Measurements from ENCODE around the gene NELL1. TPM values are rescaled to one million over a fixed set of nuclear protein-coding genes. Genes with fewer than 3 reads are reported as not detected.

Gene NELL1
- total RNA-seq, 3 donors from 2014 or later (not counting 1 experiment from before 2014, with no cell fraction given): not detected

DNA sequence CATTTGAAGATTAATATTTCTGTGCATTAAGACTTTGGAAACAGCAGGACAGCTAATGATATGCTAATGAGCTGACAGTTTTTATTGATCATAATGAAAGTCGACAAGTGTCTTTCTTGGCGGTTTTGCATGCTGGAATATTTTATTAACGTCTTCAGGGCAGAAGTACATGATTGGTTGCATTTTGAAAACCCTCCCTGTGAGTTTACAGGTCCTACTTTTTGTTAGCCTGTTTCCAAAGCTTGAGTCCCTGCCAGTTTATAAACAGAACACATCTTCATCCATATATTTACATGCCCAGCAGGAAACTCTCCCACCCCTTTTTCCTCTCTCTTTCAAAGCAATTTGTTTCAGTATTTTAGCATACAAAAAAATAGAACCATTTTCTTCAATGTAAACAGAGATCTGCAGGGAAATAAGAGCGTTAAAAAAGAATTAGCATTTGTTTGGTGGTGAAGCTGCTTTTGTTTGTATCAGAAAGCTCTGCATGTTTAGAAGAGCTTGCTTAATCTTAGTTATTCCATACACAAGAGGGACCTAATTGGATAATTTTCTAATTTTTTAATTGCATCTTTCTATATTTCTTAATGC is 243.6 kb downstream of the NELL1 start:
- H3K4me3 ChIP-seq (ENCODE audit: low read length): no peak overlapping the region
- H3K9me3 ChIP-seq (ENCODE audit: control insufficient read depth, insufficient read depth, low read length): no peaks in the 10 kb centered on the region
- intact Hi-C loops (cut with micrococcal nuclease): no loop called here
- no peak overlapping the region for H3K27ac Mint-ChIP-seq
- H3K27me3 ChIP-seq (ENCODE audit: control insufficient read depth, insufficient read depth, low read length): no peaks in the 10 kb centered on the region
- peaks cover 5 to 11% of the 10 kb centered on the region in 2 donors for H3K9me3 Mint-ChIP-seq
- DNase-seq (no peak), ATAC-seq (no peak)
- no peaks in the 10 kb centered on the region for H3K36me3 Mint-ChIP-seq
- TF ChIP-seq, protein P1, sequence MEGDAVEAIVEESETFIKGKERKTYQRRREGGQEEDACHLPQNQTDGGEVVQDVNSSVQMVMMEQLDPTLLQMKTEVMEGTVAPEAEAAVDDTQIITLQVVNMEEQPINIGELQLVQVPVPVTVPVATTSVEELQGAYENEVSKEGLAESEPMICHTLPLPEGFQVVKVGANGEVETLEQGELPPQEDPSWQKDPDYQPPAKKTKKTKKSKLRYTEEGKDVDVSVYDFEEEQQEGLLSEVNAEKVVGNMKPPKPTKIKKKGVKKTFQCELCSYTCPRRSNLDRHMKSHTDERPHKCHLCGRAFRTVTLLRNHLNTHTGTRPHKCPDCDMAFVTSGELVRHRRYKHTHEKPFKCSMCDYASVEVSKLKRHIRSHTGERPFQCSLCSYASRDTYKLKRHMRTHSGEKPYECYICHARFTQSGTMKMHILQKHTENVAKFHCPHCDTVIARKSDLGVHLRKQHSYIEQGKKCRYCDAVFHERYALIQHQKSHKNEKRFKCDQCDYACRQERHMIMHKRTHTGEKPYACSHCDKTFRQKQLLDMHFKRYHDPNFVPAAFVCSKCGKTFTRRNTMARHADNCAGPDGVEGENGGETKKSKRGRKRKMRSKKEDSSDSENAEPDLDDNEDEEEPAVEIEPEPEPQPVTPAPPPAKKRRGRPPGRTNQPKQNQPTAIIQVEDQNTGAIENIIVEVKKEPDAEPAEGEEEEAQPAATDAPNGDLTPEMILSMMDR (IDR thresholded peaks at IDR 0.05): no peak
- H3K4me1 ChIP-seq (ENCODE audit: control insufficient read depth, insufficient read depth, low read length): no peaks in the 10 kb centered on the region
- no peaks in the 10 kb centered on the region for H3K36me3 ChIP-seq (ENCODE audit: control insufficient read depth, insufficient read depth, low read length)
- no peaks in the 10 kb centered on the region for H3K4me1 Mint-ChIP-seq
- H3K4me3 Mint-ChIP-seq: no peak overlapping the region
- no peaks in the 10 kb centered on the region for H3K27me3 Mint-ChIP-seq (ENCODE audit: low read depth in 2 of 2)
- no peak overlapping the region for H3K27ac ChIP-seq (ENCODE audit: low read length)
- 23% methylated on average over 3 of the region's 4 CpGs for WGBS (ENCODE audit: insufficient coverage)

DNA sequence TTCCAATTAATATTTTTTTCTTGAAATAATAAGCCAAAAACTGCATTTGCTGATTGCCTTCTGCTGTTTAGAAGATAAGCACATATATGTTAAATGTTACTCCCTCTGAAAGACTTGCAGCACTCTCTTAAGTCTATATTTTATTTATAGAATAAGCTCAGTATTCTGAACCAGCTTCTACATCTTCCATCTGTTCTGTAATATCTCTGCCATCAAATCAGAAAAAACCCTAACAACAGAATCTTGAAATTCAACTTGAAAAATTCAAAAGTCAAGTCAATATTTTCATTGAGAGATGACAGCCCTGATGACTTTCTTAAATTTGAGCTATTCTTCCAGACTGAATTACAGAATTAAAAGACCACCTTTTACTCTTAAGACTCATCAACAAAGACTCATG is 247.9 kb downstream of the NELL1 start:
- Mint-ChIP-seq H3K4me1 (no peaks in the 10 kb centered on the region), H3K27me3 (ENCODE audit: low read depth in 2 of 2) (no peaks in the 10 kb centered on the region), H3K9me3 (peaks cover 5 to 11% of the 10 kb centered on the region in 2 donors), H3K27ac (no peak overlapping the region), H3K4me3 (no peak overlapping the region), H3K36me3 (no peaks in the 10 kb centered on the region)
- no peaks in the 10 kb centered on the region for H3K4me1 ChIP-seq (ENCODE audit: control insufficient read depth, insufficient read depth, low read length)
- ATAC-seq (no peak), DNase-seq (no peak)
- H3K4me3 ChIP-seq (ENCODE audit: low read length): no peak overlapping the region
- TF ChIP-seq, protein P1 (IDR thresholded peaks at IDR 0.05): no peak
- no peaks in the 10 kb centered on the region for H3K36me3 ChIP-seq (ENCODE audit: control insufficient read depth, insufficient read depth, low read length)
- H3K27me3 ChIP-seq (ENCODE audit: control insufficient read depth, insufficient read depth, low read length): no peaks in the 10 kb centered on the region
- intact Hi-C loops (cut with micrococcal nuclease): no loop called here
- no peaks in the 10 kb centered on the region for H3K9me3 ChIP-seq (ENCODE audit: control insufficient read depth, insufficient read depth, low read length)
- H3K27ac ChIP-seq (ENCODE audit: low read length): no peak overlapping the region

- H3K4me3 Mint-ChIP-seq: no peak overlapping the region
- peaks cover 8% of the 10 kb centered on the region for H3K36me3 Mint-ChIP-seq
- H3K4me1 ChIP-seq (ENCODE audit: control insufficient read depth, insufficient read depth, low read length): no peaks in the 10 kb centered on the region
- no peak overlapping the region for H3K27ac Mint-ChIP-seq
- no peaks in the 10 kb centered on the region for H3K4me1 Mint-ChIP-seq
- intact Hi-C loops (cut with micrococcal nuclease): no loop called here
- H3K9me3 ChIP-seq (ENCODE audit: control insufficient read depth, insufficient read depth, low read length): no peaks in the 10 kb centered on the region
- H3K9me3 Mint-ChIP-seq: peaks cover 6 to 13% of the 10 kb centered on the region in 2 donors
- H3K36me3 ChIP-seq (ENCODE audit: control insufficient read depth, insufficient read depth, low read length): no peaks in the 10 kb centered on the region
- DNase-seq (no peak), ATAC-seq (no peak)
- TF ChIP-seq, protein P1 (IDR thresholded peaks at IDR 0.05): no peak
- H3K27me3 ChIP-seq (ENCODE audit: control insufficient read depth, insufficient read depth, low read length): no peaks in the 10 kb centered on the region
- no peak overlapping the region for H3K27ac ChIP-seq (ENCODE audit: low read length)
- WGBS (ENCODE audit: insufficient coverage): 77% methylated on average over 4 of the region's 4 CpGs
- H3K27me3 Mint-ChIP-seq (ENCODE audit: low read depth in 2 of 2): no peaks in the 10 kb centered on the region
- no peak overlapping the region for H3K4me3 ChIP-seq (ENCODE audit: low read length)
These were observed 257.6 kb downstream of the NELL1 start for GRCh38 chr11:20926799-20927540.

Measured in natural killer cell (primary cell).